HG02798 (cell line): ENCODE measurements around the gene EFNA5.

Experiments
- ATAC-seq: cut with Tn5 transposase; IDR thresholded peaks from one replicate; pipeline ENCODE4 v1.9.1; 2021; ENCODE audit warnings: mild to moderate bottlenecking; ENCODE audit not compliant: unreplicated experiment, poor library complexity

EFNA5 gene

DNA sequence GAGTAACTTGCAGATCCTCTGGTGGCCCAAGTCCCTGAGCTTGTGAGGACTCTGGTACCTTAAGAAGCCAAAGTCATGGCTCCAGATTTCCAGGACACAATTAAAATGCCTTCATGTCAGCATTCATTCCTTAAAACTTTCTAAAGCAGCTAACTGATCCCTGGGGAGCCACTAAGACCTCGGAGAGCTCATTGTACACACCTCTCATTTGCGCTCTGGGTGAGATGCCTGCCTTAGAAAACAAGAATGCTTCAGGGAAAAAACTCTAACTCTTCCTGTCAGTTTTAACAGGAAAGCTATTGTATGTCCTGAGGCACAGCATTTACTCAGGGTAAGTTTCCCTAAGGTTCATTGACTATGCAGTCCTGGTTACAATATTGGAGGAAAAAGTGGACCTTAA is 285.0 kb downstream of the EFNA5 start:
- ATAC-seq, result no peak

DNA sequence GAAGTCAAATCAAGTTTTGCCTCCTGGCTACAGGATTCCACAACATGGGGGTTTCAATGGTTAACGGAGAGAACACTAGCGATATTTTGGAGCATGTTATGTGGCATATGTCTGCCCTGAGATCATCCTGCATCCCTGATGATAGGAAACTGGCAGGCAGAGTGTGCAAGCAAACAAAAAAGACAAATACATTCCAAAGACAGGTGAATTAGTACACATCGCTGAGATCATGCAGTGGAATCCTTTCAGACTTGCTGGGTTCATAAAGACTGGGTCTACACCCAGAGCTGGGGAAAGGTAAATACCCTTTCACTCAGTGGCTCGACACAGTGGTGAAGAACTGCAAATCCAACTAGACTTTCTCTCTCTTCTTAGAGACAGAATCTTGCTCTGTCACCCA is 286.5 kb downstream of the EFNA5 start:
- ATAC-seq, result no peak

DNA sequence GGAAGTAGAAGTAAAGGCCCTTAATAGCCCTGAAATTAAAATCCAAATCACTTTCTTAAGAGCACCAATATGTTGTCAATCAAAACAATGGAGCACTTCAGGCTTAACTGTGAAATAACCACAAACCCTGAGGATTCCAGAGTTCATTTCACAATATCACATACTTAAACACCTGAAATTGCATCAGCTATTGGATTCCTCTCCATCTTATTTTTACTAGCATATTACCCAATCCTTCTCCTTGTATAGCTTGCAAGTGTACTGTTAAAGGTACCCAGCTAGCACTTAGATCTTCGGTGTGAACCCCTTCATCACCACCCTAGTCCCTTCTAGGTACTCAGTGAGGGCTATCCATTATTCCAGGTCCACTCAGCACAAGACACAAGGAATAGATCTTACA is 287.3 kb downstream of the EFNA5 start:
- ATAC-seq, result no peak

DNA sequence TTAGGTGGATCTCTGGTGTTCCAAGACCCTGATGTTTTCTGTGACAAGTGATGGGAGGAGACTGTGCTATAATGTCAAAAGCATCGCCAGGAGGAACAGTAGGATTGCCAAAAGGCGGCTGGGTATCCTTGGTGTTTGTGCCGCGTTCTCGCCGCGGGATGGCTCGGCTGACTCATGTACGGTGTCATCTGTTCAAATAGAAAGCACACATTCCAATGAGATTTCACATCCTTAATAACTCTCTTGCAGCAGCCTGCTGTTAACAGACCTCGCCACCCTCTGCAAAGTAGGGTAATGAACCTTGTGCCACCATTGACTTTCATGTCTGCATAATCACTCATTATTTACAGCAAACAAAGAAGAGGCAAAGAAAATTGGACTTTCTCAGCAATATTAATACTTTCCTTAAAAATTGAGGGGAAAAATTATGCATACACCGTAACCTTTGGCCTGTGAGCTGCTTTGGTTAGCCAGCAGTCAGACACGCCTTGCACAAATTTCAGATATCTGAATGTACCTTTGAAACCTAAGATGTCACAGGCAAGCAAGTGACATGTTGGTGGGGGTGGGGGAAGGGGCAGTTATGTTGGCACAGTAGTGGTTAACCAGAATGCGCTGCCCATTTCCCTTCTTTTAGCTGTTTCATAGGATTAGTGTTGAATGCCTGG is 289.4 kb downstream of the EFNA5 start:
- ATAC-seq, result no peak

- ATAC-seq, result no peak
Observed at GRCh38 chr5:107380654-107381053, 290.1 kb downstream of the EFNA5 start.

DNA sequence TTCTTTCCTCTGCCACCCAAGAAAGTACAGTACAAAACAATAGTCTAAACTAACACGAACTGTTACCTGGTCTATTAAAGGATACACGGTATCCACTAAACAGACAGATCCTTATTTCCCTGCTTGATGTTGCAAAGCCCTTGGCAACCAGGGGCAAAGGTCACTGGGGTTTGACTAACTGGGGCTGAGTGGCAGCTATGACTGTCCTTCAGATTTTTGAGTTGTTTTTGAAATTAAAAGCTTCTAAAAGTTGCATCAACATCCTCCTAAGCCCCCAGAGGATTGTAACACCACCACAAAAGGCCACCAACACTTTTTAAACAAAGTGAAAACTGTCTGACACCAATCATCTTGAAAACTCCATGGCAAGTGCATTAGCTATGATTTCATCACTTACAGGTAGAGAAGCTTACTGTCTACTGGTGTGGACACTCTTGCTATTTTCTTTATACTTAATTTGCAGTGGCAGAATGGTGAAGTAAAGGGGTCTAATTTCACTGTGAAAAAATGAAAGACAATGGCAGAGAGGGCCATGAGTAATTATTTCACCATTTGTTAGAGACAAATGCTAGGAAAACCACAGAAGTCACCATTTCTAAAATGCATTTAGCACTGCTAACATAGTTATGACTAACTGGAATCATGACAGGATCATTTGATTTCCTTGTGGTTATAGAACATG is 292.4 kb downstream of the EFNA5 start:
- no peak for ATAC-seq

- ATAC-seq, result no peak
Observed at GRCh38 chr5:107377277-107377609, 293.5 kb downstream of the EFNA5 start.

GRCh38 chr5:107376546-107377276 is 294.0 kb downstream of the EFNA5 start:
- ATAC-seq, result no peak

- ATAC-seq, result peak; percentile 79
Observed at GRCh38 chr5:107373549-107374263, 297.0 kb downstream of the EFNA5 start.

DNA sequence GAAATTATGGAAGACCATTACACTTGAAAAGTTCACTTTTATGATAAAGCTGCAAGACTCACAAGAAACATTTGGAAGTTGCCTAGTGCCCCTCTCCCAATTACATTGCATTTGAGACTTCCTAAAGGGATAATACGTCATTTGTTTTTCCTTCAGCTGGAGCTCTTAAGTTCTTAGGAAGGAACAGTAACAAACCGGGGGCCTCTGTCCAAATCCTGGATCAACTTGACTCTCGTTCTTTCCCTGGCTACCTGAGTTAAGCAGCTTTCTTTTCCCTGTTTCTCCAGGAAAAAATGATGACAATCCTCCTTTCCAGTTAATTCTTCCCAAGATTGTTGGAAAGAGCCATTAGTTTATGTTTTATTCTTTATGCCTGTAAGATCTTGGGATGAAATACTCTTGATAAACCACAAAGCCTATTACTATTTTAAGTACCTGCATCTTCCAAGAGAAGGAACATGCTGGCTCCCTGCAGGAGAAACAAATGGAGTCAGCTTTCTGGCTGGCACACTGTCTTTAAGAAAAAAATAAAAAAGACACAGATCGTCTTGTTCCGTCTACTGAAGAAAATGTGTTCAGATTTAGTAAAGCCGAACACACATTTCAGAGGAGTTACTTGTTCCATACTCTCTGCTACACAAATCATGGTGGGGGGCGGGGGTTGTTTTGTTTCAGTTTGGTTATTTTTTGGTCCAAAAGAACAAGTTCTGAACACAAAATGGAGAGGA is 297.9 kb downstream of the EFNA5 start:
- no peak for ATAC-seq

- ATAC-seq, result no peak
Observed at GRCh38 chr5:107370396-107370968, 300.3 kb downstream of the EFNA5 start.

DNA sequence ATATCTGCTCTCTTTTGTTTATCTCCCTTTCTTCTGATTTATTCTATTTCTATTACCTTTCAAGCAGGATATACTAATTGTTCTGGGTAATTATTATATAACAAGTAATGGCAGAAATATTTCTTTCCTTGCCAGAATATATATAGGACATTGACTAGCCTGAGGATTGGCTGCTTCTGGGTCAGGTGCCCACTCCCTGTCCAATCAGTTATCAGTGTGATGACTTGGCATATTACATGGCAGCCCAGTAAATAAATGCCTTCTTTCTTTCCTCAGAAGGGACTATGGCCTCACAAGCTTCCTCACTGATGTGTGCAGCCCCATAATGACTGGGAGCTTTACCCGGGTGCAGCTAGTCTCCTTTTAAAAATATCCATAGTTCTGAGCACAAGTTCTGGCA is 301.1 kb downstream of the EFNA5 start:
- no peak for ATAC-seq

DNA sequence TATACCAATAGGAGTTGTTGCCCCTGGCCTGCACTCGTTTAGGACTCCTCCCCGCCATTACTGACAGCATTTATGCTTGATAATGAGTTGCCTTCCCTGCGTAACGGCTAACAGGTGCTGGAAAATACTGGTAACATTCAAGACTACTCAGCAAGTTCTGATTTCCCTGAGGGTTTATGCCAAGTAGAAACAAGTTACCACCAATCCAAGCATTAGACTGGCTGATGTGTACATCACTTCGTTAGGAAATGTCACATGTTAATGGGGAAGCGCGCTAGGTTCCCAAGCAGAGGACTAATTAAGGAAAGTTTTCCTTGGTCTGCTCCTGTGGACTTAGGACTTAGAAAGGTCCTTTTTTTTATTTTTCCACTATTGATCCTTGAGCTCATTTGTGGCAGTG is 302.1 kb downstream of the EFNA5 start:
- ATAC-seq, result no peak

- ATAC-seq, result no peak
Observed at GRCh38 chr5:107367939-107368338, 302.8 kb downstream of the EFNA5 start.

DNA sequence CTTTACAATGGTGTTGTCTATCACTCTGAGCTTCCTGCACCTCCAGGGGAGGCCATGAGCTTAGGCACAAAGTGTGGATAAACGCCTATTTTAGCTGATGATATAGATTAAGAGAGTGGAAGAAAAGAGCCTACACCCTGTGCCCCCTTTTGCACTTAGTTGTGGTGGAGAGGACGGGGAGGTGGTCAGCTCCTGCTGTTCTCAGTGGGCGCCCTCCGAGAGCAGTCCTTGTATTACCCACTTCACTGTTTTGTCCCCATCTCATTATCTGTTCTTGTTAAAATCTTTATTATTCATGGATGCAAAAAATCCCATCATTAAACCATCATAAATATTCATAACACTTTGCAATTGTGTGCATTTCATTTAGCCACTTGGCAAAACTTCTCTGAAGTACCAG is 303.3 kb downstream of the EFNA5 start:
- no peak for ATAC-seq

DNA sequence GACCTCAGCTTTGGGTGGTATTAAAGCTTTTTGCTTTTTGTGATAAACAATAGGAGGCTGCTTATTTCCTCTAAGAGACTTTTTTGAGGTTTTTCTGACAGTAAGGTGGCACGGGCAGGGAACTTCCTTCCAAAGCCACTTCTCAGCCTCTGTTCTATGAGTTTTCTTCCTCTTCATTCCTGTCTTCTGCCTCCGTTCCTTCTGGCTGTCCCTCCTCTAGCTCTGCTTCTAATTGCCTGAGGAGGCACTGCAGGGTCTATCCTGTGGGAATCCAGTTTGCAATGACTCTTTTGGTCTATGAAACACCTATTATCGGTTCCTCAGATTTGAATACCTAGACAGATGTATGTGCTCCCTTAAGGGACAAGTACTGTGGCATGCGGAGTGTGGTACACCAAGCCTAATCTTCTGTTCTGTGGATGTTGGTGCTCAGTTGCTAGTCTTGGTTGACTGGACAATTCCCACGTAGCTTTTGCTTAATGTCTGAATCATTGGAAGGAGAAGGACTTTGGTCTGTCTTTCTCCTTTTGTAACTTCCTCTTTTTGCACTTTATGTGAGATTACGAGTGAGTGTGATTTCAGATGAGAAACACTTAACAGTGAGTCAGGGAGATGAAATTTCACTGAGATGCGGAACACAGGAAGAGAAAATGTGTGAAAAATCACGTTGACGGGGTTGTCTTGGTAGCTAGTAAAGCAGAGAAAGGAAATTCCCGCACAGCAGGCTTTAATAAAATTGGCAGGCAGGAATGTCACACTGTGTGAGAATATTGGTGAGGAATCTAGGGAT is 305.2 kb downstream of the EFNA5 start:
- ATAC-seq, result peak; percentile 58

GRCh38 chr5:107364443-107365319 is 306.1 kb downstream of the EFNA5 start:
- peak; percentile 13 for ATAC-seq

DNA sequence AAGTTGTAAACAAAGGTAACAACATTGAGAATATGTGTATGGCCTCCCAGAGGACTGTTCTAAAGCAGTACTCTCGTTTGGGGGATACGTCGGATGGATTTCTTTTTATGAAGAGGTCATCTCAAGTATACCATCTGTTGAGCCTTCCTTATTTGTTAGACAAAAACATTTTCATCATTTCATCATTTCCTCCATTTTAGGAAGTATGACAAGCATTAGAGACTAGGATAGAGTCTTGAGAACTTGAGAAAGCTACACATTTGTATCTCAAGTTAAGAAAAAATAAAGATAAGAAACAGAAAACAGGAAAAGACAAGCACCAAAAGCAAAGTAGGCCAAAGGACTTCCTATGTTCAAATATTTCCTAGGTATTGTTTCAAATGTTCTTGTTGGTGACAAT is 307.0 kb downstream of the EFNA5 start:
- ATAC-seq, result no peak
